Panc1 (cell line): Measurements from ENCODE around the gene MINDY4. TPM values are rescaled to one million over a fixed set of nuclear protein-coding genes. Genes with fewer than 3 reads are reported as not detected.

Experiments used
- ATAC-seq: fragments of 200-7000 bp; cut with Tn5 transposase; 2 replicates; pipeline ENCODE4 v1.9.1; 2020; ENCODE audit warnings: mild to moderate bottlenecking, moderate library complexity
- BruUV-seq: library from RNA; stranded (reverse); fragments of 400-500 nt; replicated peaks from 2 replicates; lab custom pipeline; 2021; lab: Mats Ljungman, UMichigan
- CTCF ChIA-PET: fragments of 300-600 bp; sonication (Branson Sonifier 250); formaldehyde crosslinking; loops from one replicate; lab custom pipeline; 2022; ENCODE audit warnings: antibody characterized with exemption; lab: Charles Lee
- POLR2A ChIA-PET: fragments of 300-600 bp; sonication (Branson Sonifier 250); formaldehyde crosslinking; loops from one replicate; lab custom pipeline; 2022; ENCODE audit warnings: antibody characterized with exemption; lab: Charles Lee
- DNase-seq: peaks from one replicate; pipeline ENCODE4 v3.0.0-alpha.2; 2010; ENCODE audit warnings: low read depth, low spot score
- H3K27ac ChIP-seq: 2 replicates; pipeline ENCODE4 v1.5.1; 2011; ENCODE audit warnings: mild to moderate bottlenecking, low read length, inconsistent platforms
- H3K27me3 ChIP-seq: fragments of 200-500 bp; sonication (Bioruptor generic); 2 replicates; pipeline ENCODE4 v1.6.0; 2014; ENCODE audit warnings: low read length, inconsistent platforms; ENCODE audit not compliant: control insufficient read depth, insufficient read depth
- H3K36me3 ChIP-seq: fragments of 200-500 bp; sonication (Bioruptor generic); 2 replicates; pipeline ENCODE4 v1.5.1; 2014; ENCODE audit warnings: inconsistent platforms, mild to moderate bottlenecking, low read length, moderate library complexity; ENCODE audit not compliant: control insufficient read depth, insufficient read depth
- H3K4me1 ChIP-seq: 2 replicates; pipeline ENCODE4 v1.5.1; 2011; ENCODE audit warnings: inconsistent platforms, mild to moderate bottlenecking, low read length, moderate library complexity; ENCODE audit not compliant: control insufficient read depth, insufficient read depth
- H3K4me3 ChIP-seq, 2 experiments: 2 replicates each; pipeline ENCODE4 v1.5.1; 2011 to 2012; ENCODE audit warnings: low read depth in 2 of 2, low read length in 2 of 2, mild to moderate bottlenecking in 2 of 2, inconsistent platforms in 1 of 2, moderate library complexity in 1 of 2
- H3K9me3 ChIP-seq: fragments of 200-500 bp; sonication (Bioruptor generic); 2 replicates; pipeline ENCODE4 v1.5.1; 2014; ENCODE audit warnings: low read depth, mild to moderate bottlenecking, inconsistent platforms, low read length, moderate library complexity; ENCODE audit not compliant: control insufficient read depth, insufficient read depth
- CTCF ChIP-seq: fragments of 450-650 bp; IDR thresholded peaks from 2 replicates; pipeline ENCODE4 v1.5.1; 2017; ENCODE audit warnings: mild to moderate bottlenecking
- POLR2AphosphoS5 ChIP-seq: IDR thresholded peaks from 2 replicates; pipeline ENCODE4 v1.6.1; 2012; ENCODE audit warnings: mild to moderate bottlenecking, low read depth, low read length, moderate library complexity
- REST ChIP-seq, 2 experiments: IDR thresholded peaks; 2 replicates each; pipeline ENCODE4 v1.6.1; 2011 to 2012; ENCODE audit warnings: low read depth in 2 of 2, control low read depth in 1 of 2, low read length in 1 of 2, mild to moderate bottlenecking in 1 of 2, moderate library complexity in 1 of 2; ENCODE audit not compliant: insufficient read depth in 1 of 2
- SIN3A ChIP-seq: IDR thresholded peaks from 2 replicates; pipeline ENCODE4 v1.6.1; 2012; ENCODE audit warnings: low read depth, mild to moderate bottlenecking, low read length, moderate library complexity, borderline replicate concordance; ENCODE audit not compliant: insufficient read depth
- TCF7L2 ChIP-seq: IDR thresholded peaks from 2 replicates; pipeline ENCODE4 v1.6.1; 2011; ENCODE audit warnings: mild to moderate bottlenecking, low read depth, low read length, inconsistent platforms
- in situ Hi-C: cut with HindIII; loops from 2 replicates; pipeline ENCODE4 v1.10.0; 2016; ENCODE audit warnings: low sequenced_read_pairs, low pct_unique_long_range_greater_than_20kb
- intact Hi-C: fragments of 100-400 bp; cut with micrococcal nuclease; formaldehyde crosslinking; loops from one replicate; pipeline ENCODE4 v1.10.0; 2022; ENCODE audit not compliant: unreplicated experiment
- total RNA-seq: library from RNA; stranded (reverse); gene quantifications from one replicate; pipeline ENCODE4 v1.2.1, GENCODE V29; 2021; ENCODE audit not compliant: unreplicated experiment

The MINDY4 gene
- total RNA-seq, 1 experiment from 2014 or later: 6.2 TPM

- H3K27me3 ChIP-seq: no peaks in the 10 kb centered on the region
- DNase-seq (no peak), ATAC-seq (no peak)
- H3K9me3 ChIP-seq: no peaks in the 10 kb centered on the region
- H3K36me3 ChIP-seq: no peaks in the 10 kb centered on the region
- POLR2A ChIA-PET: no interaction called here
- H3K4me1 ChIP-seq: peaks cover 9% of the 10 kb centered on the region
- CTCF ChIA-PET: no interaction called here
- in situ Hi-C loops (no loop called here), intact Hi-C loops (no loop called here)
- H3K27ac ChIP-seq: no peak overlapping the region
- BruUV-seq: no TSS peak
- no peak overlapping the region for H3K4me3 ChIP-seq
- TF ChIP-seq CTCF (no peak), REST (IDR thresholded peaks at IDR 0.05; ENCODE audit: insufficient read depth in 1 of 2, low read depth in 2 of 2, low read length in 1 of 2) (no peak), SIN3A (no peak), TCF7L2 (no peak), POLR2AphosphoS5 (no peak)
These were observed 70.0 kb downstream of the MINDY4 start for GRCh38 chr7:30841025-30841735.

- BruUV-seq: no TSS peak
- CTCF ChIA-PET: no interaction called here
- DNase-seq: no peak
- Histone ChIP-seq H3K36me3 (no peaks in the 10 kb centered on the region), H3K4me3 (no peak overlapping the region), H3K9me3 (no peaks in the 10 kb centered on the region), H3K4me1 (peaks cover 9% of the 10 kb centered on the region), H3K27me3 (no peaks in the 10 kb centered on the region), H3K27ac (no peak overlapping the region)
- intact Hi-C loops (no loop called here), in situ Hi-C loops (no loop called here)
- TF ChIP-seq CTCF (no peak), TCF7L2 (no peak), POLR2AphosphoS5 (no peak), SIN3A (no peak), REST (IDR thresholded peaks at IDR 0.05; ENCODE audit: insufficient read depth in 1 of 2, low read depth in 2 of 2, low read length in 1 of 2) (no peak)
- ATAC-seq: no peak
- POLR2A ChIA-PET: no interaction called here
These were observed 70.8 kb downstream of the MINDY4 start for GRCh38 chr7:30841801-30842541.
